ENCODE results near the gene RRAGD.

GRCh38 chr6:89346433-89346832 is 65.6 kb downstream of the RRAGD start:
- TF ChIP-seq BACH1 (IDR thresholded peaks at IDR 0.05; ENCODE audit: low read length) (no peak), POLR2AphosphoS5 (IDR thresholded peaks at IDR 0.05; ENCODE audit: low read depth, low read length) (no peak), RXRA (IDR thresholded peaks at IDR 0.05; ENCODE audit: insufficient read depth, low read depth, low read length) (no peak), CHD2 (IDR thresholded peaks at IDR 0.05; ENCODE audit: low read length) (no peak), POLR2A (IDR thresholded peaks at IDR 0.05; ENCODE audit: control extremely low read depth in 1 of 2, low read depth in 2 of 2, low read length in 2 of 2) (no peak), FOSL1 (IDR thresholded peaks at IDR 0.05; ENCODE audit: insufficient read depth, low read depth, low read length) (no peak), TAF1 (IDR thresholded peaks at IDR 0.05; ENCODE audit: low read depth, low read length) (no peak), EP300 (IDR thresholded peaks at IDR 0.05; ENCODE audit: borderline replicate concordance in 1 of 2, low read depth in 2 of 2, low read length in 2 of 2) (no peak), HDAC2 (IDR thresholded peaks at IDR 0.05; ENCODE audit: borderline replicate concordance in 1 of 2, low read depth in 2 of 2, low read length in 2 of 2) (no peak), SUZ12 (IDR thresholded peaks at IDR 0.05; ENCODE audit: low read length) (no peak)
- TF ChIP-seq, protein P1, sequence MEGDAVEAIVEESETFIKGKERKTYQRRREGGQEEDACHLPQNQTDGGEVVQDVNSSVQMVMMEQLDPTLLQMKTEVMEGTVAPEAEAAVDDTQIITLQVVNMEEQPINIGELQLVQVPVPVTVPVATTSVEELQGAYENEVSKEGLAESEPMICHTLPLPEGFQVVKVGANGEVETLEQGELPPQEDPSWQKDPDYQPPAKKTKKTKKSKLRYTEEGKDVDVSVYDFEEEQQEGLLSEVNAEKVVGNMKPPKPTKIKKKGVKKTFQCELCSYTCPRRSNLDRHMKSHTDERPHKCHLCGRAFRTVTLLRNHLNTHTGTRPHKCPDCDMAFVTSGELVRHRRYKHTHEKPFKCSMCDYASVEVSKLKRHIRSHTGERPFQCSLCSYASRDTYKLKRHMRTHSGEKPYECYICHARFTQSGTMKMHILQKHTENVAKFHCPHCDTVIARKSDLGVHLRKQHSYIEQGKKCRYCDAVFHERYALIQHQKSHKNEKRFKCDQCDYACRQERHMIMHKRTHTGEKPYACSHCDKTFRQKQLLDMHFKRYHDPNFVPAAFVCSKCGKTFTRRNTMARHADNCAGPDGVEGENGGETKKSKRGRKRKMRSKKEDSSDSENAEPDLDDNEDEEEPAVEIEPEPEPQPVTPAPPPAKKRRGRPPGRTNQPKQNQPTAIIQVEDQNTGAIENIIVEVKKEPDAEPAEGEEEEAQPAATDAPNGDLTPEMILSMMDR (IDR thresholded peaks at IDR 0.05; ENCODE audit: control extremely low read depth in 1 of 3, insufficient read depth in 1 of 3, low read depth in 1 of 3, low read length in 3 of 3): no peak
- TF ChIP-seq, protein P2, sequence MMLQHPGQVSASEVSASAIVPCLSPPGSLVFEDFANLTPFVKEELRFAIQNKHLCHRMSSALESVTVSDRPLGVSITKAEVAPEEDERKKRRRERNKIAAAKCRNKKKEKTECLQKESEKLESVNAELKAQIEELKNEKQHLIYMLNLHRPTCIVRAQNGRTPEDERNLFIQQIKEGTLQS (IDR thresholded peaks at IDR 0.05; ENCODE audit: insufficient read depth, low read depth, low read length): no peak
- TF ChIP-seq, protein P3, sequence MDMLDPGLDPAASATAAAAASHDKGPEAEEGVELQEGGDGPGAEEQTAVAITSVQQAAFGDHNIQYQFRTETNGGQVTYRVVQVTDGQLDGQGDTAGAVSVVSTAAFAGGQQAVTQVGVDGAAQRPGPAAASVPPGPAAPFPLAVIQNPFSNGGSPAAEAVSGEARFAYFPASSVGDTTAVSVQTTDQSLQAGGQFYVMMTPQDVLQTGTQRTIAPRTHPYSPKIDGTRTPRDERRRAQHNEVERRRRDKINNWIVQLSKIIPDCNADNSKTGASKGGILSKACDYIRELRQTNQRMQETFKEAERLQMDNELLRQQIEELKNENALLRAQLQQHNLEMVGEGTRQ (IDR thresholded peaks at IDR 0.05; ENCODE audit: low read length): no peak
- TF ChIP-seq, protein P4, sequence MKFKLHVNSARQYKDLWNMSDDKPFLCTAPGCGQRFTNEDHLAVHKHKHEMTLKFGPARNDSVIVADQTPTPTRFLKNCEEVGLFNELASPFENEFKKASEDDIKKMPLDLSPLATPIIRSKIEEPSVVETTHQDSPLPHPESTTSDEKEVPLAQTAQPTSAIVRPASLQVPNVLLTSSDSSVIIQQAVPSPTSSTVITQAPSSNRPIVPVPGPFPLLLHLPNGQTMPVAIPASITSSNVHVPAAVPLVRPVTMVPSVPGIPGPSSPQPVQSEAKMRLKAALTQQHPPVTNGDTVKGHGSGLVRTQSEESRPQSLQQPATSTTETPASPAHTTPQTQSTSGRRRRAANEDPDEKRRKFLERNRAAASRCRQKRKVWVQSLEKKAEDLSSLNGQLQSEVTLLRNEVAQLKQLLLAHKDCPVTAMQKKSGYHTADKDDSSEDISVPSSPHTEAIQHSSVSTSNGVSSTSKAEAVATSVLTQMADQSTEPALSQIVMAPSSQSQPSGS (IDR thresholded peaks at IDR 0.05; ENCODE audit: low read length): no peak
